Caki2 (cell line): ENCODE measurements around the gene PRKAB1. TPM values are rescaled to one million over a fixed set of nuclear protein-coding genes. Genes with fewer than 3 reads are reported as not detected.

ENCODE experiments used
- DNase-seq: peaks from one replicate; pipeline ENCODE4 v3.0.0-alpha.2; 2015; ENCODE audit warnings: low read depth
- in situ Hi-C: cut with HindIII; loops from 2 replicates; pipeline ENCODE4 v1.10.0; 2016; ENCODE audit warnings: low sequenced_read_pairs, low pct_unique_long_range_greater_than_20kb, mixed read lengths
- total RNA-seq: library from RNA; depleted of rRNA; stranded (reverse); fragments of >200 nt; shearing (Covaris generic); gene quantifications from 2 replicates; pipeline ENCODE4 v1.2.3, GENCODE V29; 2014; ENCODE audit warnings: low replicate concordance; rRNA removed

The PRKAB1 gene
- total RNA-seq, 1 experiment from 2014 or later = 59.8 TPM

GRCh38 chr12:119729871-119730270 is 61.9 kb downstream of the PRKAB1 start:
- in situ Hi-C loops = no loop called here
- no peak for DNase-seq

GRCh38 chr12:119730381-119730780 is 62.4 kb downstream of the PRKAB1 start:
- DNase-seq = no peak
- in situ Hi-C loops = no loop called here

Other genes starting within 250 kb of the PRKAB1 start
- gene TMEM233, start 74.4 kb upstream of the PRKAB1 start, total RNA-seq = not detected in 2 replicates
- 13.3 and 20.9 TPM in 2 replicates for gene CIT, start 209.2 kb downstream of the PRKAB1 start, total RNA-seq